ENCODE results near the gene CYB5R2. TPM values are rescaled to one million over a fixed set of nuclear protein-coding genes. Genes with fewer than 3 reads are reported as not detected.

Gene CYB5R2
- total RNA-seq, 2 experiments from 2014 or later = 4.2 to 4.9 TPM

DNA sequence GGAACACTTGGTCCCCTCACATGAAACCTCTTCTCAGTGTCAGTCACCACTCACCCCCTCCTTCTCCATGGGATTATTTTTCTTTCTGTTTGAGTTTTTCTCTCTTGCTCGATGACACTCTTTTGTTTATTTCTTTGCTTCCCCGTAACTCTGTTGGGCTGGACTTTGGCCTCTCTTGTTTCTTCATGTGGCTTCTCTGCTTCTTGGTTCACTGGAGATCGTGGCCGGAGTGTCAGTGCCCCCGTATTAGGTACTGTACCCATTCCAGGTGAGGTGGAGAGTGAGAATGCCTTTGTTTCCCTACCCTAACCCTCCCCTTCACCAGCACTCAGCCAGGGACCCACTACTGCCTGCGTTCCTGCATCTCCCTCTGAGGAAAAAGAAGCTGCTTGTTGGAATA lies 32.5 kb downstream of the CYB5R2 start:
- POLR2A ChIA-PET = no interaction called here
- H3K36me3 Mint-ChIP-seq (ENCODE audit: low read depth) = no peaks in the 10 kb centered on the region
- TF ChIP-seq, protein P1, sequence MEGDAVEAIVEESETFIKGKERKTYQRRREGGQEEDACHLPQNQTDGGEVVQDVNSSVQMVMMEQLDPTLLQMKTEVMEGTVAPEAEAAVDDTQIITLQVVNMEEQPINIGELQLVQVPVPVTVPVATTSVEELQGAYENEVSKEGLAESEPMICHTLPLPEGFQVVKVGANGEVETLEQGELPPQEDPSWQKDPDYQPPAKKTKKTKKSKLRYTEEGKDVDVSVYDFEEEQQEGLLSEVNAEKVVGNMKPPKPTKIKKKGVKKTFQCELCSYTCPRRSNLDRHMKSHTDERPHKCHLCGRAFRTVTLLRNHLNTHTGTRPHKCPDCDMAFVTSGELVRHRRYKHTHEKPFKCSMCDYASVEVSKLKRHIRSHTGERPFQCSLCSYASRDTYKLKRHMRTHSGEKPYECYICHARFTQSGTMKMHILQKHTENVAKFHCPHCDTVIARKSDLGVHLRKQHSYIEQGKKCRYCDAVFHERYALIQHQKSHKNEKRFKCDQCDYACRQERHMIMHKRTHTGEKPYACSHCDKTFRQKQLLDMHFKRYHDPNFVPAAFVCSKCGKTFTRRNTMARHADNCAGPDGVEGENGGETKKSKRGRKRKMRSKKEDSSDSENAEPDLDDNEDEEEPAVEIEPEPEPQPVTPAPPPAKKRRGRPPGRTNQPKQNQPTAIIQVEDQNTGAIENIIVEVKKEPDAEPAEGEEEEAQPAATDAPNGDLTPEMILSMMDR (IDR thresholded peaks at IDR 0.05) = no peak
- ATAC-seq = no peak
- intact Hi-C loops (cut with micrococcal nuclease) = no loop called here
- CTCF ChIA-PET = no interaction called here
- no peaks in the 10 kb centered on the region for H3K4me1 Mint-ChIP-seq (ENCODE audit: low read depth)
- H3K4me3 Mint-ChIP-seq = no peak overlapping the region
- H3K27ac Mint-ChIP-seq = no peak overlapping the region
- H3K9me3 Mint-ChIP-seq = no peaks in the 10 kb centered on the region
- DNase-seq = no peak
- no peaks in the 10 kb centered on the region for H3K27me3 Mint-ChIP-seq

GRCh38 chr11:7639643-7640025 lies 33.7 kb downstream of the CYB5R2 start:
- H3K4me3 Mint-ChIP-seq = no peak overlapping the region
- H3K27ac Mint-ChIP-seq = no peak overlapping the region
- H3K36me3 Mint-ChIP-seq (ENCODE audit: low read depth) = no peaks in the 10 kb centered on the region
- intact Hi-C loops (cut with micrococcal nuclease) = no loop called here
- POLR2A ChIA-PET = no interaction called here
- DNase-seq (no peak), ATAC-seq (no peak)
- CTCF ChIA-PET = interaction anchor here (1.0 kb wide), 1 partner anchor 46 kb away, joined by 3 read pairs; no protein-coding TSS in a partner anchor
- TF ChIP-seq, protein P1 (IDR thresholded peaks at IDR 0.05) = no peak
- H3K9me3 Mint-ChIP-seq = no peaks in the 10 kb centered on the region
- no peaks in the 10 kb centered on the region for H3K4me1 Mint-ChIP-seq (ENCODE audit: low read depth)
- H3K27me3 Mint-ChIP-seq = no peaks in the 10 kb centered on the region

DNA sequence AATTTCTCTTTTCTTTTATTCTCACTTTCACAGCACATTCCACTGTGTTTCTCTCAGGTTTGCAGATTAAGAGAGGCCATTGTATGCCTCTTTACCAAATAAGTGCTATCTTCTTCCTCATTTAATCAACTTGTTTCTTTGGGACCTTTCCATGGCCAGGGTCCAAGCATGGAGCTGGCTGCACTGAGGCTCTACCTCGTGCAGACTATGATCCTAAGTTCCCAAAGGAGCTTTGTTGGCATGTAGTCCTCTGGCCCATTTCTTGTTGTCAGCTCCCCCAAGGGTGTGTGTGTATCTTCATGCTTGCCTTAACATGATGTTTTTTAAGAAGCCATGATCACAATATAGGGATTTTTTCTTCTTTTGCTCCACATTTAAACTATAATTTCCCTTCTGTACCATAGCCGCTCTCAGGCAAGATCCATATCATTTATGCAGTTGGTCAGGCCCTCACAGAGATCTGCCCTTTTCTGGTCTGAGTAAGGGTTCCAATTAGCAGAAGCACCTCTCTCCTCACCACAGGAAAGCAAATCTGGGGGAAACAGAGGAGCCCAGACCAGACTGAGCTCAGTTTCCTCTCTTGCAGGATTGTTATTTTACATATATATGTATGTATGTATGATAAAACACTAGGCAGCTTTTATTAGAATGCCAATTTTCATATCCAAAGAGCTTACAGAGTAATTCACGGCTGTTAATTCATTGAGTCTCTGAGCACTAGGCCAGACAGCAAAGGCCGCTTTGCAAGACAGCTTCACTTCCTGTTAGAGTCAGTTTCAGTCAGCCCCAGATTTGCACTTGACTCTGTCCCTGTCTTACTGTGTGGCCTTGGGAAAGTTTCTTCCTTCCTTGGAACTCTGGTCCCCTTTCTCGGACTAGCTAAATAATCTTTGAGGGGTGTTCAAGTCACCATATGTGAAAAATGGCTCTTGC lies 34.3 kb downstream of the CYB5R2 start:
- Mint-ChIP-seq H3K27me3 (no peaks in the 10 kb centered on the region), H3K4me1 (ENCODE audit: low read depth) (no peaks in the 10 kb centered on the region), H3K27ac (no peak overlapping the region), H3K9me3 (no peaks in the 10 kb centered on the region), H3K36me3 (ENCODE audit: low read depth) (no peaks in the 10 kb centered on the region), H3K4me3 (no peak overlapping the region)
- CTCF ChIA-PET = interaction anchor here (0.8 to 1.0 kb wide), 2 partner anchors 47 to 197 kb away, joined by 3 read pairs; no protein-coding TSS in a partner anchor
- POLR2A ChIA-PET = no interaction called here
- TF ChIP-seq, protein P1 (IDR thresholded peaks at IDR 0.05) = no peak
- intact Hi-C loops (cut with micrococcal nuclease) = no loop called here
- no peak for ATAC-seq
- DNase-seq = no peak

DNA sequence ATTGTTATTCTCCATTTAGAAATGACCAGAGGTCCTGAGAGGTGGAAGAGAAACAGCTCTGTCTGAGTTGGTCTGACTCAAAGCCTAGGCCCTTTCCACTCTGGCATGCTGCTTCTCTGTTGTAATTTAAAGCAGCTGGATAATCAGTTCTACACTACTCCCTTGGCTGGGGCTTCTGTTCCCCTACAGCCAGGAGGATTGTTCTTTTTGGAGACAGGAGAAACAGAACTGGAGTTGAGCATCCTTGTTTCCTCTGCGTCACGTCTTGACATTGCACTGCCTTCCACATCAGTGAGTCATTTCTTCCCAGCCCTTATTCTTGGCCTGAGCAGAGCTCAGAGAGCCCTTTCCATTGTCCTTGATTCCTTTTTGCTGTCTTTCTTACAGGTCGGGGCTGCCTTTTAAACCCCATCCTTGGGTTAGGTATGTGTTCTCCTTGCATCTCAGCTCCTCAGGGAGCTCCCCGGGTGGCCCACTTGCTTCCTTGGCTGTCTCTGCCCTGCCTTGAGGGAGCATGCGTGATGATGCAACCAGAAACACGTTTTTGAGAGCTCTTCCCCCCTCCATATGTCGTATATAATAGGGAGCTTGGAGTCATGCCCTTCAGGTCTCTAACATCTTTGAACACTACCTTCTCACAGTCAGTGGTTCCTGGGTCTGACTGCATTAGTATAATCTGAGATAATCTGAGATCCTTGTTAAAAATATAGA lies 35.7 kb downstream of the CYB5R2 start:
- no peaks in the 10 kb centered on the region for H3K4me1 Mint-ChIP-seq (ENCODE audit: low read depth)
- POLR2A ChIA-PET = interaction anchor here (0.9 kb wide), 1 partner anchor 13 kb away, joined by 3 read pairs; no protein-coding TSS in a partner anchor
- H3K36me3 Mint-ChIP-seq (ENCODE audit: low read depth) = no peaks in the 10 kb centered on the region
- H3K27ac Mint-ChIP-seq = no peak overlapping the region
- H3K4me3 Mint-ChIP-seq = no peak overlapping the region
- TF ChIP-seq, protein P1 (IDR thresholded peaks at IDR 0.05) = no peak
- CTCF ChIA-PET = no interaction called here
- no peak for DNase-seq
- intact Hi-C loops (cut with micrococcal nuclease) = no loop called here
- no peaks in the 10 kb centered on the region for H3K9me3 Mint-ChIP-seq
- H3K27me3 Mint-ChIP-seq = no peaks in the 10 kb centered on the region
- ATAC-seq = no peak

DNA sequence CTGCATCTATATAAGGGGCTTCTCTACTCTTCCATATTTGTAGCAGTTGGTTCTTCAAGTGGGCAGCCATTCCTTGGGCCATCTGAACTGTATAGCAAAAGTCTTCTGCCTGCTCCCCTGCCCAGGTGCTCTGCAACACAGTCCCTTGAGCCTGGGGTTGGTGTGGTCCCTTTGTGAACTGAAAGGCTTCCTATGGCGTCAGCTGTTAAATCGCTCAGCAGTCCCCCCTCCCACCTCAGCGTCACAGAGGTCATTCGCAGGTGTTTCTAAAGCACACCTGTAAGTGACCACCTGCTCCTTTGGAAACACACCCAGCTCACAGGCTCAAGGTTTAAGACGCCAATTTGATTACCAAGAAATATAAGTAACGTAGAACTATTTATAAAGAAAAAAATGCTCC lies 37.0 kb downstream of the CYB5R2 start:
- intact Hi-C loops (cut with micrococcal nuclease) = no loop called here
- Mint-ChIP-seq H3K27me3 (no peaks in the 10 kb centered on the region), H3K4me1 (ENCODE audit: low read depth) (no peaks in the 10 kb centered on the region), H3K27ac (no peak overlapping the region), H3K4me3 (no peak overlapping the region), H3K36me3 (ENCODE audit: low read depth) (no peaks in the 10 kb centered on the region), H3K9me3 (no peaks in the 10 kb centered on the region)
- ATAC-seq (no peak), DNase-seq (no peak)
- TF ChIP-seq, protein P1 (IDR thresholded peaks at IDR 0.05) = no peak
- CTCF ChIA-PET = interaction anchor here (0.9 kb wide), 1 partner anchor 256 kb away, joined by 3 read pairs; no protein-coding TSS in a partner anchor
- POLR2A ChIA-PET = no interaction called here

All from activated CD8-positive, alpha-beta T cell treated with anti-CD3 and anti-CD28 coated beads for 36 hours (primary cell).